Subcutaneous adipose tissue (tissue), 4 donors: Measurements from ENCODE around the gene LAP3. TPM values are rescaled to one million over a fixed set of nuclear protein-coding genes. Genes with fewer than 3 reads are reported as not detected.

ENCODE experiments used
- CTCF ChIP-seq: fragments of 450-650 bp; IDR thresholded peaks from one replicate; pipeline ENCODE4 v1.5.1; 2016; ENCODE audit warnings: low read depth, mild to moderate bottlenecking, control low read depth, antibody characterized with exemption, moderate library complexity
- total RNA-seq, 4 donors: library from RNA; depleted of rRNA; stranded (reverse); fragments of >200 nt; gene quantifications; one replicate each; pipeline ENCODE4 v1.1.0, GENCODE V29; 2016

LAP3 gene
- total RNA-seq, 4 donors from 2014 or later = 89.4 to 165 (median 96.0) TPM

GRCh38 chr4:17624821-17625220 lies 47.8 kb downstream of the LAP3 start:
- no peak for TF ChIP-seq CTCF

GRCh38 chr4:17630228-17630627 lies 53.2 kb downstream of the LAP3 start:
- no peak for TF ChIP-seq CTCF

- no peak for TF ChIP-seq CTCF
Observed at GRCh38 chr4:17633600-17633999, 56.6 kb downstream of the LAP3 start.

- TF ChIP-seq CTCF = no peak
Observed at GRCh38 chr4:17635056-17635455, 58.1 kb downstream of the LAP3 start.

GRCh38 chr4:17636341-17636695 lies 59.3 kb downstream of the LAP3 start:
- TF ChIP-seq CTCF = no peak

GRCh38 chr4:17636696-17637622 lies 60.0 kb downstream of the LAP3 start:
- TF ChIP-seq CTCF = no peak

- TF ChIP-seq CTCF = no peak
Observed at GRCh38 chr4:17639136-17639535, 62.1 kb downstream of the LAP3 start.
